SK-N-SH treated with all-trans-retinoic acid at 6 μM for 48 hours (cell line): ENCODE data around the gene PRKCB.

Source experiments
- ATAC-seq: fragments of 200-7000 bp; cut with Tn5 transposase; 3 replicates; pipeline ENCODE4 v1.9.1; 2020; ENCODE audit warnings: mild to moderate bottlenecking, moderate library complexity
- ARNTL ChIP-seq: fragments of 450-650 bp; formaldehyde crosslinking; IDR thresholded peaks from 2 replicates; pipeline ENCODE4 v1.5.0; 2020; ENCODE audit warnings: low read depth, mild to moderate bottlenecking, moderate library complexity, borderline replicate concordance
- BACH2 ChIP-seq: fragments of 250-450 bp; sonication (Bioruptor Pico); IDR thresholded peaks from 2 replicates; pipeline ENCODE4 v1.9.0; 2021; ENCODE audit warnings: mild to moderate bottlenecking, borderline replicate concordance
- CSDC2 ChIP-seq: fragments of 250-450 bp; sonication (Bioruptor Pico); IDR thresholded peaks from 2 replicates; pipeline ENCODE4 v1.5.0; 2020; ENCODE audit warnings: mild to moderate bottlenecking, moderate library complexity
- ESRRG ChIP-seq: fragments of 250-450 bp; sonication (Bioruptor Pico); IDR thresholded peaks from 2 replicates; pipeline ENCODE4 v1.6.1; 2021; ENCODE audit warnings: mild to moderate bottlenecking
- GLIS3 ChIP-seq: fragments of 250-450 bp; sonication (Bioruptor Pico); IDR thresholded peaks from 2 replicates; pipeline ENCODE4 v1.5.0; 2020; ENCODE audit warnings: mild to moderate bottlenecking, moderate library complexity
- ISL1 ChIP-seq: fragments of 250-450 bp; sonication (Bioruptor Pico); IDR thresholded peaks from 2 replicates; pipeline ENCODE4 v2.1.2; 2022; ENCODE audit warnings: mild to moderate bottlenecking, moderate library complexity
- OSR1 ChIP-seq: fragments of 250-450 bp; sonication (Bioruptor Pico); IDR thresholded peaks from 2 replicates; pipeline ENCODE4 v1.8.0; 2022; ENCODE audit warnings: moderate library complexity, mild to moderate bottlenecking, inconsistent platforms
- PATZ1 ChIP-seq: fragments of 250-450 bp; sonication (Bioruptor Pico); IDR thresholded peaks from 2 replicates; pipeline ENCODE4 v1.8.0; 2020; ENCODE audit warnings: mild to moderate bottlenecking, moderate library complexity, borderline replicate concordance
- POU6F1 ChIP-seq: fragments of 250-450 bp; sonication (Bioruptor Pico); IDR thresholded peaks from 2 replicates; pipeline ENCODE4 v1.8.0; 2021; ENCODE audit warnings: low read depth, mild to moderate bottlenecking, moderate library complexity, borderline replicate concordance
- PPARA ChIP-seq: fragments of 250-450 bp; sonication (Bioruptor Pico); IDR thresholded peaks from 2 replicates; pipeline ENCODE4 v1.5.0; 2020; ENCODE audit warnings: mild to moderate bottlenecking, borderline replicate concordance
- SNAI2 ChIP-seq: fragments of 250-450 bp; sonication (Bioruptor Pico); IDR thresholded peaks from 2 replicates; pipeline ENCODE4 v1.5.0; 2020; ENCODE audit warnings: mild to moderate bottlenecking, moderate library complexity
- TOX ChIP-seq: fragments of 250-450 bp; sonication (Bioruptor Pico); IDR thresholded peaks from 2 replicates; pipeline ENCODE4 v1.8.0; 2021; ENCODE audit warnings: mild to moderate bottlenecking, moderate library complexity, borderline replicate concordance
- TSHZ2 ChIP-seq: fragments of 250-450 bp; sonication (Bioruptor Pico); IDR thresholded peaks from 2 replicates; pipeline ENCODE4 v1.5.0; 2020; ENCODE audit warnings: mild to moderate bottlenecking, moderate library complexity
- ZC3H10 ChIP-seq: fragments of 250-450 bp; sonication (Bioruptor Pico); IDR thresholded peaks from 2 replicates; pipeline ENCODE4 v1.5.1; 2021; ENCODE audit warnings: mild to moderate bottlenecking, moderate library complexity
- ZFP3 ChIP-seq: fragments of 250-450 bp; sonication (Bioruptor Pico); IDR thresholded peaks from 2 replicates; pipeline ENCODE4 v1.5.0; 2020; ENCODE audit warnings: mild to moderate bottlenecking, moderate library complexity
- ZFP30 ChIP-seq: fragments of 450-650 bp; formaldehyde crosslinking; IDR thresholded peaks from 2 replicates; pipeline ENCODE4 v1.5.0; 2022; ENCODE audit warnings: mild to moderate bottlenecking, moderate library complexity
- ZNF565 ChIP-seq: fragments of 450-650 bp; formaldehyde crosslinking; conservative IDR thresholded peaks from 2 replicates; pipeline ENCODE4 v1.5.0; 2020; ENCODE audit warnings: low read depth, mild to moderate bottlenecking, moderate library complexity
- ZNF70 ChIP-seq: fragments of 450-650 bp; formaldehyde crosslinking; IDR thresholded peaks from 2 replicates; pipeline ENCODE4 v1.5.0; 2020; ENCODE audit warnings: mild to moderate bottlenecking, moderate library complexity
- ZNF8 ChIP-seq: fragments of 450-650 bp; formaldehyde crosslinking; IDR thresholded peaks from 2 replicates; pipeline ENCODE4 v1.5.0; 2020; ENCODE audit warnings: mild to moderate bottlenecking, moderate library complexity
- TF ChIP-seq, protein P1 (sequence below): fragments of 250-450 bp; sonication (Bioruptor Pico); IDR thresholded peaks from 2 replicates; pipeline ENCODE4 v1.5.1; 2021; ENCODE audit warnings: mild to moderate bottlenecking, moderate library complexity
- TF ChIP-seq, protein P2 (sequence below): fragments of 250-450 bp; sonication (Bioruptor Pico); IDR thresholded peaks from 2 replicates; pipeline ENCODE4 v1.5.1; 2020; ENCODE audit warnings: low read depth, mild to moderate bottlenecking, moderate library complexity

The PRKCB gene

GRCh38 chr16:23871924-23872323 lies 36.1 kb downstream of the PRKCB start:
- TF ChIP-seq OSR1 (CRISPR knock-in tag) (no peak), ZNF8 (no peak), TSHZ2 (CRISPR knock-in tag) (no peak), CSDC2 (CRISPR knock-in tag) (no peak), ZNF70 (CRISPR knock-in tag) (no peak), ARNTL (CRISPR knock-in tag) (no peak), PPARA (CRISPR knock-in tag) (no peak), BACH2 (CRISPR knock-in tag) (no peak)
- no peak for ATAC-seq

- TF ChIP-seq, protein P1, sequence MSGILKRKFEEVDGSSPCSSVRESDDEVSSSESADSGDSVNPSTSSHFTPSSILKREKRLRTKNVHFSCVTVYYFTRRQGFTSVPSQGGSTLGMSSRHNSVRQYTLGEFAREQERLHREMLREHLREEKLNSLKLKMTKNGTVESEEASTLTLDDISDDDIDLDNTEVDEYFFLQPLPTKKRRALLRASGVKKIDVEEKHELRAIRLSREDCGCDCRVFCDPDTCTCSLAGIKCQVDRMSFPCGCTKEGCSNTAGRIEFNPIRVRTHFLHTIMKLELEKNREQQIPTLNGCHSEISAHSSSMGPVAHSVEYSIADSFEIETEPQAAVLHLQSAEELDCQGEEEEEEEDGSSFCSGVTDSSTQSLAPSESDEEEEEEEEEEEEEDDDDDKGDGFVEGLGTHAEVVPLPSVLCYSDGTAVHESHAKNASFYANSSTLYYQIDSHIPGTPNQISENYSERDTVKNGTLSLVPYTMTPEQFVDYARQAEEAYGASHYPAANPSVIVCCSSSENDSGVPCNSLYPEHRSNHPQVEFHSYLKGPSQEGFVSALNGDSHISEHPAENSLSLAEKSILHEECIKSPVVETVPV (CRISPR knock-in tag), result no peak
- TF ChIP-seq GLIS3 (no peak), POU6F1 (CRISPR knock-in tag) (no peak), ZNF70 (CRISPR knock-in tag) (no peak), ARNTL (CRISPR knock-in tag) (no peak), ESRRG (CRISPR knock-in tag) (no peak), PPARA (CRISPR knock-in tag) (no peak), TOX (no peak), ZC3H10 (CRISPR knock-in tag) (no peak), ZFP30 (no peak), PATZ1 (CRISPR knock-in tag) (no peak)
- ATAC-seq, result no peak
Observed at GRCh38 chr16:23874613-23875294, 39.0 kb downstream of the PRKCB start.

- no peak for ATAC-seq
- TF ChIP-seq ZFP30 (no peak), TSHZ2 (CRISPR knock-in tag) (no peak), ZNF565 (CRISPR knock-in tag) (no peak), ISL1 (no peak), TOX (no peak), SNAI2 (CRISPR knock-in tag) (no peak), ARNTL (CRISPR knock-in tag) (no peak), ZFP3 (CRISPR knock-in tag) (no peak)
- TF ChIP-seq, protein P1 (CRISPR knock-in tag), result no peak
- TF ChIP-seq, protein P2, sequence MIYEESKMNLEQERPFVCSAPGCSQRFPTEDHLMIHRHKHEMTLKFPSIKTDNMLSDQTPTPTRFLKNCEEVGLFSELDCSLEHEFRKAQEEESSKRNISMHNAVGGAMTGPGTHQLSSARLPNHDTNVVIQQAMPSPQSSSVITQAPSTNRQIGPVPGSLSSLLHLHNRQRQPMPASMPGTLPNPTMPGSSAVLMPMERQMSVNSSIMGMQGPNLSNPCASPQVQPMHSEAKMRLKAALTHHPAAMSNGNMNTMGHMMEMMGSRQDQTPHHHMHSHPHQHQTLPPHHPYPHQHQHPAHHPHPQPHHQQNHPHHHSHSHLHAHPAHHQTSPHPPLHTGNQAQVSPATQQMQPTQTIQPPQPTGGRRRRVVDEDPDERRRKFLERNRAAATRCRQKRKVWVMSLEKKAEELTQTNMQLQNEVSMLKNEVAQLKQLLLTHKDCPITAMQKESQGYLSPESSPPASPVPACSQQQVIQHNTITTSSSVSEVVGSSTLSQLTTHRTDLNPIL (CRISPR knock-in tag), result no peak
Observed at GRCh38 chr16:23876256-23876896, 40.6 kb downstream of the PRKCB start.
